Eye (tissue), 1 donor: ENCODE data around the gene DEGS2.

Experiments
- DNase-seq: peaks from one replicate; pipeline ENCODE4 v3.0.0-alpha.2; 2015

DEGS2 gene

GRCh38 chr14:100108840-100109593 lies 50.4 kb downstream of the DEGS2 start:
- no peak for DNase-seq

- peak; percentile 89 for DNase-seq
Observed at GRCh38 chr14:100108042-100108825, 51.2 kb downstream of the DEGS2 start.

- DNase-seq: no peak
Observed at GRCh38 chr14:100107236-100107635, 52.2 kb downstream of the DEGS2 start.

- DNase-seq: no peak
Observed at GRCh38 chr14:100106250-100107112, 53.0 kb downstream of the DEGS2 start.

- DNase-seq: no peak
Observed at GRCh38 chr14:100105357-100106169, 53.9 kb downstream of the DEGS2 start.

- DNase-seq: peak; percentile 31
Observed at GRCh38 chr14:100104523-100105300, 54.7 kb downstream of the DEGS2 start.

GRCh38 chr14:100104006-100104352 lies 55.5 kb downstream of the DEGS2 start:
- no peak for DNase-seq

GRCh38 chr14:100103250-100104005 lies 56.0 kb downstream of the DEGS2 start:
- peak; percentile 50 for DNase-seq

GRCh38 chr14:100102156-100102785 lies 57.2 kb downstream of the DEGS2 start:
- no peak for DNase-seq

GRCh38 chr14:100100032-100100703 lies 59.3 kb downstream of the DEGS2 start:
- DNase-seq: no peak

GRCh38 chr14:100098171-100098570 lies 61.3 kb downstream of the DEGS2 start:
- DNase-seq: no peak

- no peak for DNase-seq
Observed at GRCh38 chr14:100096656-100097055, 62.8 kb downstream of the DEGS2 start.
